ENCODE data around the gene EEF2K.
"Not testable (repeated sequence)": the region's sequence is repeated elsewhere in the genome, so short reads cannot be mapped to it uniquely, and the experiment has no call there.

Gene EEF2K

DNA sequence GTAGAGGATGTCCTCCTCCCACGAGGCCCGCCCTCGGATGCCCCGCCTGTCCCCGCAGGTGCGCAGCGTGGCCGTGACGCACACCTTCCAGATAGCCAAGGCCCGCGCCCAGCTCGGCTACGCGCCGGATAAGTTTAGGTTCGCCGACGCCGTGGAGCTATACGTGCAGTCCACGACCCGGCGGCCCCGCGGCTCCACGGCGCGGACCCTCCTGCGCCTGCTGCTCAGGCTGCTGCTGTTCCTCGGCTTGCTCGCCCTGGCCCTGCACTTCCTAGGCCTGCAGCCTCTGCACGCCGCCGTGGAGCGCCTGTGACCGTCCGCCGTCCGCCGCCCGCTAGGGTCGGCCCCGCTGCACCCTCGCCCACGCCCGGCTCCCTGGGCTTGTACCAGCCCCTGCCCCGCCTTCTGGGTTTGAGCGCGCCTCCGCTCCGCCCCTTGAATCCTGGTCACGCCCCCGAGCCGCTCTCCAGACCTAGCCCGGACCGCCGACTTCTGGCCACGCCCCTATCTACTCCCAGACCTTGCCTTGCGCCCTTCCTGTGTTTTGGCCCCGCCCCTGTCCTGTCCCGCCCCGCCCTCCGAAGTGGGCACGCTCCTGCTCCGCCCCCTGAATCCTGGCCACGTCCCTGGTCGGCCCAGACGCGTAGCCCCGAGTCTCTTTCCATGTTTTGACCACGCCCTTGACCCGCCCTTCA is 15.8 kb upstream of the EEF2K start:
- DNase-seq (ENCODE audit: low spot score): peak; percentile 93

DNA sequence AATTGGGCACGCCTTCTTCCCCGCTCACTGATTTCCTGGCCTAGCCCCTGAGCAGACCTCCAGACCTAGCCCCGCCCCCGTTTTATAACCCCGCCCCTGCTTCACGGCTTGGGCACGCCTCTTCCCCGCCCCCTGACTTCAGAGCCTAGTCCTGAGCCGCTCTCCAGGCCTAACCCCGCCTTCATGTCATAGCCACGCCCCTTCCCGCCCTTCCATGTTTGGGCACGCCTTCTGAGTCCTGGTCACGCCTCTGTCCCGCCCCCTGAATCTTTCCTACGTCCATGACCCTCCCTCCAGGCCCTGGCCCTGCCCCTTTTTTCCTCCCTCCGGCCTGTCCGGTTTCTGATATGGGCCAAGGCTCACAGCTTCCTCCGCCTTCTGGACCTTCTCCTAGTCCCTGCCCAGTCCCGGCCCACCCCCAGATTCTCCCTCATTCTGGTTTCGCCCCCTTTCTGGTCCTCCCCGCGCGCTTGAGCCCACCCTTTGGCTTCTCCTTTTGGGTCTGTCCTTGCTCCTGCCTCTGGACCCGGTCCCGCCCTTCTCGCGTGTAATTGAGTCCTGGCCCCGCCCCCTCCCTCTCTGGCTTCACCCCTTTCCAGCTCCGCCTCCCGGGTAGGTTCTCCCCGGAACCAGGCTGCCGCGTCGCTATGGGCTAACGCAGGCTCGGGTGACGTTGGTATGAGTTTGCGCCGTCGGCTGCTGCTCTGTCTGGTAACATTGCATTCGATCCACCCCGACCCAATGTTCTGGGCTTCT is 15.1 kb upstream of the EEF2K start:
- DNase-seq (ENCODE audit: low spot score): peak; percentile 99

GRCh38 chr16:22191532-22192260 is 14.4 kb upstream of the EEF2K start:
- peak; percentile 33 for DNase-seq (ENCODE audit: low spot score)

DNA sequence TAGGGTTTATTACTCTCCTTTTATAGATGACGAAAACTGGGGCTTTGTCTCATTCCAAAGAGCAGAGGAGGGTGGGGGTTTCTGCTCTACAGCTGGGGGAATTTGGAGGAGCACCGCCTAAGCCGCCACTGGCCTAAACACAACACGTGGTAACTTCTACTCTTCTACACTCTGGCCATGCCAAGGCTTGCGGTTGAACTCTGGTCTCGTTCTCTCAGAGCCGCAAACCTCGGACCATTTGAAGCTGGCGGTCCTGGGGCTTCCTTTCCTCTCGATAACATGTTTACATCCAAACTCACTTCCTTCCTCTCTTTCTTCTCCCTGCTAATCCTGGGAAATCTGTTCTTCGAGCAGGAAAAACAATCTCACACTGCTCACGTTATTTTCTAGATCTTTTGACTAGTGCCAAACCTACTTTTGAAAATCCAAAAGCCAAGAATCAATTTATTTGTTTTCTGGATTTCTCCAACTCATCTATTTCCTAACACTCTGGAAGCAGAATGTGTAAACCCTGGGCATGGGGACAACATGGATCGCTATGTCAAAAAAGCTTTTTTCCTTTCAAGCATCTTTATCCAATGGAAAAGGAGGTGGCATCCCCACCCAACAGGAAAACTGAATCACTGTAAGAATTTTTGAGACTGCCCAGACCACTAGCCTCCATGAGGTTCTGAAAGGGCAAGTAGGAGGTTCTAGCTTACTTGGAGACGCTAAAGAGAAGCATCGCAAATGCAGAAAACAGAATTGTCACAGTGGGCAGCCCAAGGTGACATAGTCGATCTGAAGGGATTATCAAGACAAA is 13.6 kb upstream of the EEF2K start:
- peak; percentile 81 for DNase-seq (ENCODE audit: low spot score)

- DNase-seq (ENCODE audit: low spot score): no peak
Observed at GRCh38 chr16:22193063-22193411, 13.0 kb upstream of the EEF2K start.

DNA sequence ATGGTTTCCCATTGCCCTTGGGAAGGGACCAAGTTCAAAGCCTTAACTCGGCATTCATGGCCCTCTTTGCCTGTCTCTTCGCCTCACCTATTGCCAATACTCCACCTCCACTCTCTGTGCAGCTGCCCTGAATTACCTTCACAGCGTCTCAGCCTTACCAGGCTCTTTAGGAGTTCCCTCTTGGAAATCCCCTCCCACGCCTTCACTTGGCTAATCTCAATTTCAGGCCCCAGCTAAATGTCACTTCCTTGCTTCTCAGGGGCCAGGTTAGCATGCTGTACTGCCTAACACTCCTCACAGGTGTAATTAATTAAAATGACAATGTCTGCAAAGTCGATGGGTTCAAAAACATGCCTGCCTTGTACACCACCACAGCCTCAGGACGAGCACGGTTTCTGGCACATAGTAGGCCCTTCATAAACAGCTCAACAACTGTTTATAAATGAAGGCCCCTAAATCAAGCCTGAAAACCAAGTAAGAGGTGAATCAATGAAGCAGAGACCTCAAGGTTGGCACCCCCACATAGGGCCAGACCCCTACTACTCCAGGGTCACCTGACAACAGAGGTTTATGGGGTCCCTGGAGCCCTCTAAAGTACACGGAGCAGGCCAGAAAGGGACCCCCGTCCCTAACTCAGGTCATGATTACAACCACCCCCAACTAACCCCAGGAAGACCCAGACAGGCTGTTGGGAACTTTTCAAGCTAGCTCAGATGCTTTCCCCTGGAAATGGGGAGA is 11.2 kb upstream of the EEF2K start:
- DNase-seq (ENCODE audit: low spot score): peak; percentile 19

GRCh38 chr16:22195445-22195694 is 10.7 kb upstream of the EEF2K start:
- no peak for DNase-seq (ENCODE audit: low spot score)

GRCh38 chr16:22195695-22196558 is 10.2 kb upstream of the EEF2K start:
- DNase-seq (ENCODE audit: low spot score): peak; percentile 87

DNA sequence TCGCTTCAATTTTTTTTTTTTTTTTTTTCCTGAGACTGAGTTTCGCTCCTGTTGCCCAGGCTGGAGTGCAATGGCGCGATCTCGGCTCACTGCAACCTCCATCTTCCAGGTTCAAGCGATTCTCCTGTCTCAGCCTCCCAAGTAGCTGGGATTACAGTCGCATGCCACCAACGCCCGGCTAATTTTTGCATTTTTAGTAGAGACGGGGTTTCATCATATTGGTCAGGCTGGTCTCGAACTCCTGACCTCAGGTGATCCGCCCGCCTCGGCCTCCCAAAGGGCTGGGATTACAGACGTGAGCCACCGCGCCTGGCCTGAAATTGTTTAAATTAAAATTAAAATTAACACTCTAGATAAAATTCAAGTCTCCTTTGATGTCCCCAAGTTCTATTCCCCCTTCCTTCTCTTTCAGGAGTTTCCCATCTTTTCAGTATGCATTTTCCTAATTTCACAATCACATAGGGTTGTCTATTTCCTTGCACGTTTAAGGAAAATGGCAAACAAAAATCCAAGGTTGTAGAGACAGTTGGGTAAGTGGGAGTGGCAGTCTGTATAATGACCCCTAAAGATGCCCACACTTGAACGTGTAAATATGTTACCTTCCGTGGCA is 9.4 kb upstream of the EEF2K start:
- DNase-seq (ENCODE audit: low spot score): not testable (repeated sequence)

DNA sequence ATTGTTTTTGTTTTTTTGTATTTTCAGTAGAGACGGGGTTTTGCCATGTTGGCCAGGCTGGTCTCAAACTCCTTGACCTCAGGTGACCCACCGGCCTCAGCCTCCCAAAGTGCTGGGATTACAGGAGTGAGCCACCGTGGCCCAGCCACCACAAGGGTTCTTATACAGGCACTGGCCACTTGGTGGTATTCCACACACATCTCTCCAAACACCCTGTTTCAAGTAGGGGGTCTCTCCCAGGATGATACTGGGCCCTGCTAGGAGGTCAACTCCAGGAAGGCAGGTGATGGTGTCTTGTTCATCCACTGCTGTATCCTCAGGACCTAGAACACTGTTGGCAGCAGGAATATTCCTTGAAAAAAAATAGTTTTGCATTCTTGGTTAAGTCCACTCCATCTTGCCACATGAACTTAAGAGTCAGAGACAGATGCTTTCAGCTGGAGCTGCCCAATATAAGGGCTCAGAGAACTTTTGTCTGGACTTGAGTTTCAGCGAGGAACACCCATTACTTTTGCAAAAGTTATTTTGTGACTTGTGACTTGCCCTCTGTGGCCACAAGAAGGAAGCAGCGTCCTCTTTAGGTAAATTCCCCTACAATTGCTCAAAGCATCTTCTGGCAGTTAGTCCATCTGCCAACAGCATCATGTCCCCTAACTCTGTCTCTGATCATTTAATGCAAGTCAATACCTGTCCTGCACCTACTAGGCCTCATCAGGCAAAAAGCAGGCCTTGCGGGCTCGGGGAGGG is 7.4 kb upstream of the EEF2K start:
- DNase-seq (ENCODE audit: low spot score): no peak

DNA sequence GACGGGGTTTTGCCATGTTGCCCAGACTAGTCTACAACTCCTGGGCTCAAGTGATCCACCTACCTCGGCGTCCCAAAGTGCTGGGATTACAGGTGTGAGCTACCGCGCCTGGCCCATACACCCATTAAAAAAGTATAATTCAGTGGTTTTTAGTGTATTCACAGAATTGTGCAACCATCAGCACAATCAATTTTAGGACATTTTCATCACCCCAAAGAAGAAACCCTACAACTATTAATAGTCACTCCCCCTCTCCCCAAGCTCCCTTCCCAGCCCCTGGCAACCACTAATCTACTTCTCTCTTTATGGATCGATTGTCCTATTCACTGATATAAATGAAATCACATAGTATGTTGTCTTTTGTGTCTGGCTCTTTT is 3.8 kb upstream of the EEF2K start:
- no peak for DNase-seq (ENCODE audit: low spot score)

GRCh38 chr16:22203091-22203490 is 3.0 kb upstream of the EEF2K start:
- no peak for DNase-seq (ENCODE audit: low spot score)

DNA sequence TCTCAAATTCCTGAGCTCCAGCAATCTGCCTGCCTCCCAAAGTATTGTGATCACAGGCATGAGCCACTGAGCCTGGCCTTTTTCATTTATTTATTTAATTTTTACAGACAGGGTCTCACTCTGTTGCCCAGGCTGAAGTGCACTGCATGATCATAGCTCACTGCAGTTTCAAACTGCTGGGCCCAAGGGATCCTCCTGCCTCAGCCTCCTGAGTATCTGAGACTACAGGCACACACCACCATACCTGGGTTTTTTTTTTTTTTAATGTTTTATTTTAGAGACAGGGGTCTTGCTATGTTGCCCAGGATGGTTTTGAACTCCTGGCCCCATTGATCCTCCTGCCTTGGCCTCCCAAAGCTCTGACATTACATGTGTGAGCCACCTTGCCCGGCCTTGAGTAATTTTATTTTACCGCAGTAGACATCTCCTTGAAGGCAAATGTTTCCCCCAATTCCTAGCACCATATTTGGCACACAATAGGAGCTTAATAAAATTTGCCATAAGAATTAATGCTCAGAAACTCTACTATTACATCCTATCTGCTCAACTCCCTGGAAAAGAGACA is 1.9 kb upstream of the EEF2K start:
- no peak for DNase-seq (ENCODE audit: low spot score)

- no peak for DNase-seq (ENCODE audit: low spot score)
Observed at GRCh38 chr16:22205577-22206012, 483 bp upstream of the EEF2K start.

DNA sequence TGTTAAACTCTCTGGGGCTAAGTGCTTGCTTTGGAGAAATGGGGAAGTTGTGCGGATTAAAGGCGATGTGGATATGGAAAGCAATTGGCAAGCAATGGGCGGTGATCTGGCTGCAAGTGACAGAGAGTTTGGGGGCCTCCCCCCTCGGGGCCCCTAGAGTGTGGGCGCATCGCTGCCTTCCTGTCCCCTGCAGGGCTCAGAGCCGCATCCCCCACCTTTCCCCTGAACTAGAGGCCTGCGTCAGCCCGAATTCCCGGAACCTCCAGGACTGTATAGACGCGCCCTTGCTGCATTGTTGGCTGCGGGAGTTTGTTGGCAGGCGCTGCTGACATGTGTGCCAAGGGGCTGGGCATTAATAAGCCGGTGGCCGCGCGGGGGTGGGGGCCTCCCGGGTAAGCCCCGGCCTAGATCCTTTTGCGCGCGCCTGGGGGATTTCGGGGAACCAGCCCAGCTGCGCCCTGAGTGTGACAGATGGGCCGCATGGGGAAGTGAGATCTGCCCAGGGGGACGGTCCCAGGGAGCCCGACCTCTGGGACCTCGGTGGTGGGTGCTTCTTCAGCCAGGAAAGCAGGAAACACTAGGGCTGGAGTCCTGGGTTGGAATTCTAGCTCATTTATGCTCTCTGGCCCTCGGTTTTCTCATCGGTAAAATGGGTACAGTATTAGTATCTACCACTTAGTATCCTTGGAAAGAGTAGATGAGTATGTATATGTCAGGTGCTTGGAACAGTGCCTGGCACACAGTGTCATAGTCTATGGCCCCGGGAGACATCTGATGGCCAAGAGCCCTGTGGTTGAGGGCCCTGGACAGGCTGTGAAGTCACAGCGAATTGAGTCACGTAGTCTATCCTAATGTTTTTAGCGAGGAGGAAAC is 1.0 kb downstream of the EEF2K start:
- peak; percentile 20 for DNase-seq (ENCODE audit: low spot score)

DNA sequence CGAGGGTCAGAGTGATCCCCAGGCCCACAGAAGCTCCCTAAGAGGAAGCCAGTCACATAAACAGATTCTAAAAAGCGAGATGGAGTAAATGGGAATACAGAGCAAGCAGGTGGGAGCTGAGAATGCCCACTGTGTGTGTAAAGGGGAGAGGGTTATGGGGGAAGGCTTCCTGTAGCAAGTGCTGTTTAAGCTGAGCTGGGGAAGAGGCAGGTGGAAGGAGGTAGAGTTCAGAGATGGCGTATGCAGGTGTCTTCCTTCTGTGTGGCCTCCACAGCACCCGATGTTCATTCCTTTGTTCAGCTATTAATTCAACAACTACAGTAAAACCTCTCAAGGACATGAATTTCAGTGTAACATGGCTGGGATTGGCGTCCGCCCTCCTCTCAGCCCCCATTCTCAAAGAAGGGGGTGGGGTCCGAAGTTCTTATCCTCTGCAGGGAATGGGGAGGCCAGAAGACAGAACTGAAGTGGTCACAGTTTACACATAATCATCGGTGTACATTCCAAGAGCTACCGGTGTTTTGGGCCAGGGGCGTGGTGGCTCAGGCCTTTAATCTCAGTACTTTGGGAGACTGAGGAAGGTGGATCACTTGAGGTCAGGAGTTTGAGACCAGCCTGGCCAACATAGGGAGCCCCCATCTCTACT is 1.8 kb downstream of the EEF2K start:
- DNase-seq (ENCODE audit: low spot score): no peak

- DNase-seq (ENCODE audit: low spot score): no peak
Observed at GRCh38 chr16:22210285-22210684, 4.2 kb downstream of the EEF2K start.

DNA sequence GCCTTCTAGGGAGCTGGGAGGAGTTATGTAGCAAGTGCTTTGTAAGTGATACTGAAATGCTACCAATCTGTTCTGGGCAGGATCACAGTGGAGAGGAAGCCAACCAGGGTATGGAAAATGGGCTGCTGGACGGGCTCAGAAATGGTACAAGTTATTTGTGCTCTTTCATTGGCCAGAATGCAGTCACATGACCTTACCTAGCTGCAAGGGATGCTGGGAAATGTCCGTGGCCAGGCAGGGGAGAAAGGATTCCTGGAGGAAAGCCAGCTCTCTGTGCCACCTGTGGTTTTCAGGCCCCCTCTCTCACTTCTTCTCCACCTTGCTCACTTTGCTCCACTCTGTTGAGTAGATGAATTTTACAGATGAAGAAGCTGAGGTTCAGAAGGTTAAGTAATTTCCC is 4.8 kb downstream of the EEF2K start:
- DNase-seq (ENCODE audit: low spot score): no peak

Data from CD4-positive, alpha-beta T cell treated with Interleukin-6 at 100 ng/mL for 8 hours (primary cell).